ENCODE data around the gene KRT38.

DNA sequence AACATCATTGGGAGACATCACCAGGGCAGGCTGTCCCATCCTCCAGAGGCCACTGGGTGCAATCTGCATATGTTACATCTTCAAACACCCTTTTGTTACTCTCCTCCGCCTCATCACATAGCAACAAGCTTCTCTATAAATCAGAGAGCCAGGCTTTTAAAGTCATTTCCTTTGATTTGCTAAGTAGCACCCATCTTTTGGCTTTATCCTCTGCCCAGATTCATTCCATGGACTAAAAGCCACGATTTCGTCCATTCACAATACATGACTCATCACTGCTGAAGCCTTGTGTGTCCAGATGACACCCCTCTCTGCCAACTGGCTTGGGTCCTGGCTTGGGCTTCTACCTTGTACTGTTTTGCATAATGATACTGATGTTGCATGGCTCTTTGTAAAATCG is 2.0 kb upstream of the KRT38 start:
- no peak for TF ChIP-seq EP300 (IDR thresholded peaks at IDR 0.05)
- TF ChIP-seq, protein P1, sequence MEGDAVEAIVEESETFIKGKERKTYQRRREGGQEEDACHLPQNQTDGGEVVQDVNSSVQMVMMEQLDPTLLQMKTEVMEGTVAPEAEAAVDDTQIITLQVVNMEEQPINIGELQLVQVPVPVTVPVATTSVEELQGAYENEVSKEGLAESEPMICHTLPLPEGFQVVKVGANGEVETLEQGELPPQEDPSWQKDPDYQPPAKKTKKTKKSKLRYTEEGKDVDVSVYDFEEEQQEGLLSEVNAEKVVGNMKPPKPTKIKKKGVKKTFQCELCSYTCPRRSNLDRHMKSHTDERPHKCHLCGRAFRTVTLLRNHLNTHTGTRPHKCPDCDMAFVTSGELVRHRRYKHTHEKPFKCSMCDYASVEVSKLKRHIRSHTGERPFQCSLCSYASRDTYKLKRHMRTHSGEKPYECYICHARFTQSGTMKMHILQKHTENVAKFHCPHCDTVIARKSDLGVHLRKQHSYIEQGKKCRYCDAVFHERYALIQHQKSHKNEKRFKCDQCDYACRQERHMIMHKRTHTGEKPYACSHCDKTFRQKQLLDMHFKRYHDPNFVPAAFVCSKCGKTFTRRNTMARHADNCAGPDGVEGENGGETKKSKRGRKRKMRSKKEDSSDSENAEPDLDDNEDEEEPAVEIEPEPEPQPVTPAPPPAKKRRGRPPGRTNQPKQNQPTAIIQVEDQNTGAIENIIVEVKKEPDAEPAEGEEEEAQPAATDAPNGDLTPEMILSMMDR (IDR thresholded peaks at IDR 0.05), result no peak

Measured in ovary (tissue), 3 donors.